HepG2 (cell line): ENCODE measurements around the gene NOTUM. TPM values are rescaled to one million over a fixed set of nuclear protein-coding genes. Genes with fewer than 3 reads are reported as not detected.

Experiments used
- GATA4 ChIP-seq: sonication (generic); IDR thresholded peaks from 2 replicates; pipeline ENCODE4 v1.6.1; 2016; ENCODE audit warnings: antibody characterized with exemption, low read depth, borderline replicate concordance
- HES4 ChIP-seq: sonication (generic); formaldehyde crosslinking; IDR thresholded peaks from 2 replicates; pipeline ENCODE4 v1.9.0; 2021; ENCODE audit warnings: mild to moderate bottlenecking, missing genetic modification reagents, borderline replicate concordance
- PATZ1 ChIP-seq: sonication (generic); formaldehyde crosslinking; IDR thresholded peaks from 2 replicates; pipeline ENCODE4 v1.4.0; 2020; ENCODE audit warnings: missing genetic modification reagents
- POGK ChIP-seq: sonication (generic); formaldehyde crosslinking; conservative IDR thresholded peaks from 2 replicates; pipeline ENCODE4 v1.8.0; 2022; ENCODE audit warnings: mild to moderate bottlenecking, moderate library complexity, missing genetic modification reagents
- PRDM15 ChIP-seq: sonication (generic); formaldehyde crosslinking; IDR thresholded peaks from 2 replicates; pipeline ENCODE4 v1.4.0; 2020; ENCODE audit warnings: missing genetic modification reagents
- RBM22 ChIP-seq: fragments of 200-400 bp; formaldehyde crosslinking; optimal IDR thresholded peaks from 2 replicates; pipeline ENCODE3; 2017; ENCODE audit warnings: mild to moderate bottlenecking, low read length, moderate library complexity
- SUZ12 ChIP-seq: fragments of 150-350 bp; IDR thresholded peaks from 2 replicates; pipeline ENCODE4 v1.6.1; 2014; ENCODE audit warnings: low read depth, low read length
- ZBTB20 ChIP-seq: sonication (generic); formaldehyde crosslinking; IDR thresholded peaks from 2 replicates; pipeline ENCODE4 v1.8.1; 2023; ENCODE audit warnings: missing genetic modification reagents, low read depth, mild to moderate bottlenecking, borderline replicate concordance
- ZHX2 ChIP-seq, 2 experiments: sonication (generic) in 1 of 2; formaldehyde crosslinking in 1 of 2; IDR thresholded peaks; 2 replicates each; pipeline versions ENCODE4 v1.6.1 to v1.9.0; 2014 to 2022; ENCODE audit warnings: antibody characterized with exemption in 1 of 2, borderline replicate concordance in 1 of 2, inconsistent platforms in 1 of 2, low read depth in 1 of 2, missing genetic modification reagents in 1 of 2
- ZNF17 ChIP-seq: sonication (generic); formaldehyde crosslinking; IDR thresholded peaks from 2 replicates; pipeline ENCODE4 v1.5.0; 2020; ENCODE audit warnings: mild to moderate bottlenecking, missing genetic modification reagents
- polyA plus RNA-seq, 8 experiments: library from polyadenylated mRNA; depleted of rRNA in 3 of 8; stranded (reverse) in 7 of 8; unstranded in 1 of 8; fragments of >200 nt; fragmentation: Illumina TruSeq in 4 of 8; extraction: Trizol in 4 of 8; gene quantifications; 2 replicates each; pipeline versions ENCODE4 v1.2.1 to v1.2.3, GENCODE V29; 2011 to 2016; ENCODE audit warnings: low read depth in 4 of 8, missing spikeins in 1 of 8, mixed read lengths in 1 of 8; ENCODE audit not compliant: insufficient read depth in 1 of 8
- total RNA-seq, 5 experiments: library from RNA; depleted of rRNA; stranded (reverse); fragments of >200 nt; fragmentation: Illumina TruSeq; extraction: Trizol; gene quantifications; 2 replicates each; pipeline ENCODE4 v1.2.3, GENCODE V29; 2016; ENCODE audit warnings: low read depth in 1 of 5

The NOTUM gene
- total and polyA plus RNA-seq, 2 of the 13 experiments (the other 11 are each of a cell fraction or from before 2014, with no cell fraction given), result 150 to 160 TPM

- TF ChIP-seq ZHX2 (IDR thresholded peaks at IDR 0.05; ENCODE audit: low read depth) (0 out of 2 replicates have a peak, but pooled peaks have one; percentile 27), ZHX2 (CRISPR knock-in tag; IDR thresholded peaks at IDR 0.05; ENCODE audit: borderline replicate concordance) (no peak; the same call in 1 of the 2 replicates), HES4 (CRISPR knock-in tag) (no peak), RBM22 (peak; percentile 90), ZBTB20 (peak; percentile 30; the same call in 1 of the 2 replicates), GATA4 (peak; percentile 51; the same call in 1 of the 2 replicates), ZNF17 (CRISPR knock-in tag) (no peak), PATZ1 (CRISPR knock-in tag) (peak; percentile 96), POGK (CRISPR knock-in tag) (peak; percentile 95), PRDM15 (CRISPR knock-in tag) (no peak), SUZ12 (no peak)
These were observed 39.2 kb upstream of the NOTUM start (continued) for GRCh38 chr17:81999976-82000802.
